LNCaP clone FGC (cell line): ENCODE results near the gene CARM1.

Experiments
- DNase-seq: peaks from one replicate; pipeline ENCODE4 v3.0.0-alpha.2; 2011; ENCODE audit warnings: low read depth
- H3K4me3 ChIP-seq: 2 replicates; pipeline ENCODE4 v1.5.1; 2011; ENCODE audit warnings: mild to moderate bottlenecking, low read depth, low read length, control low read depth
- TF ChIP-seq, protein P1 (sequence below): IDR thresholded peaks from 2 replicates; pipeline ENCODE4 v1.5.1; 2012; ENCODE audit warnings: mild to moderate bottlenecking; ENCODE audit not compliant: control insufficient read depth, insufficient read depth; ENCODE audit errors: extremely low read depth

CARM1 gene

DNA sequence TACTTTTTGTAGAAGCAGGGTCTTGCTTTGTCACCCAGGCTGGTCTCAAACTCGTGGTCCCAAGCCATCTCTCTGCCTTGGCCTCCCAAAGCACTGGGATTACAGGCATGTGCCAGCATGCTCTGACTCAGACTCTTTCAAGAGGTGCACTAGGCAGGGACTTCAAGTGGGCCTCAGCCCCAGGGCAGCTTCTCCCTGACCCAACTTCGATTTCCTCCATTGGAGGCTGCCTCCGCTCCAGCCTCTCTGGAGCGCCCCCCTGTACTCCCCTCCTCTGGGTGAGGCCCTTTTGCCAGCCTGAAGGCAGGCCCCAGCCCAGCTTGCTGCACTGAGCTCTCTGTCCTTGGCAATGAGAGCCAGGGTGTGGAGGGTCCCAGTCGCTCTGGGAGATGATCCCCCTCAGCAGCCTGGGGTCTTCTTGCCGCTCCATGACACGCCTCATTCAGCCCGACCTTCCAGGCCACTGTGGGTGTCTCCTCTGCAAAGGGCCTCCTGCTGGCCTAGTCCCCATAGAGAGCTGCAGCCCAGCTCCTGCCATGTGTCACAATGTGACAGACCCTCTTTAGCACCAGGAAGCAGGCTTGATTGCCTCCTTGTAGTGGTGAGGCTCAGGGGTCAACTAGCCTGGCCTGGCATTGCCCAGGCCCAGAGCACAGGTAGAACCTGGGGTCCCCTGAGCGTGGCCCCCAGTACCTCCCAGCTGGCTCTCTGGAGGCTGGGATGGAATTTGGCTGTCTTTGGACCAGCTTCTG, 16.4 kb downstream of the CARM1 start:
- H3K4me3 ChIP-seq: no peak overlapping the region
- DNase-seq: no peak
- TF ChIP-seq, protein P1, sequence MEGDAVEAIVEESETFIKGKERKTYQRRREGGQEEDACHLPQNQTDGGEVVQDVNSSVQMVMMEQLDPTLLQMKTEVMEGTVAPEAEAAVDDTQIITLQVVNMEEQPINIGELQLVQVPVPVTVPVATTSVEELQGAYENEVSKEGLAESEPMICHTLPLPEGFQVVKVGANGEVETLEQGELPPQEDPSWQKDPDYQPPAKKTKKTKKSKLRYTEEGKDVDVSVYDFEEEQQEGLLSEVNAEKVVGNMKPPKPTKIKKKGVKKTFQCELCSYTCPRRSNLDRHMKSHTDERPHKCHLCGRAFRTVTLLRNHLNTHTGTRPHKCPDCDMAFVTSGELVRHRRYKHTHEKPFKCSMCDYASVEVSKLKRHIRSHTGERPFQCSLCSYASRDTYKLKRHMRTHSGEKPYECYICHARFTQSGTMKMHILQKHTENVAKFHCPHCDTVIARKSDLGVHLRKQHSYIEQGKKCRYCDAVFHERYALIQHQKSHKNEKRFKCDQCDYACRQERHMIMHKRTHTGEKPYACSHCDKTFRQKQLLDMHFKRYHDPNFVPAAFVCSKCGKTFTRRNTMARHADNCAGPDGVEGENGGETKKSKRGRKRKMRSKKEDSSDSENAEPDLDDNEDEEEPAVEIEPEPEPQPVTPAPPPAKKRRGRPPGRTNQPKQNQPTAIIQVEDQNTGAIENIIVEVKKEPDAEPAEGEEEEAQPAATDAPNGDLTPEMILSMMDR: no peak

DNA sequence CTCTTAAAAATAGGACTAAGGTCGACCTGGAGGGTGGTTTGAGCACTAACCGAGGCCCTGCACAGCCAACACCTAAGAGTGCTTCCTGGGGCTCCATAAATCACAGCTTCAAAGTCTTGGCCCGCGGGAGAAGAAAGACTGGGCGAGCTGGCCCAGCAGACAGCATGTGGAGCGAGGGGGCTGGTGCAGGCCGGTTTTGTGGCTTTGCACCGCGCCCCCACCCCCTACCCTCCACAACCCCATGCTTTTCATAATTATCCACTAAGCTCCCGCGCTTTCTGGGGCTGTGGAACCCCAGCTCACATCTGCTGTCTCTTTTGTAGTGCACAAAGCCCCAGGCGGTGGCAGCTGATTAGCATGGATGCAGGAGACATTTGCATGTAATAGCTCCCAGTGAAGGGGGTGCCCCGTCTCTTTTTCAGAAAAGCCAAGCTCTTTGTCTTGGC, 17.1 kb downstream of the CARM1 start:
- DNase-seq: no peak

DNA sequence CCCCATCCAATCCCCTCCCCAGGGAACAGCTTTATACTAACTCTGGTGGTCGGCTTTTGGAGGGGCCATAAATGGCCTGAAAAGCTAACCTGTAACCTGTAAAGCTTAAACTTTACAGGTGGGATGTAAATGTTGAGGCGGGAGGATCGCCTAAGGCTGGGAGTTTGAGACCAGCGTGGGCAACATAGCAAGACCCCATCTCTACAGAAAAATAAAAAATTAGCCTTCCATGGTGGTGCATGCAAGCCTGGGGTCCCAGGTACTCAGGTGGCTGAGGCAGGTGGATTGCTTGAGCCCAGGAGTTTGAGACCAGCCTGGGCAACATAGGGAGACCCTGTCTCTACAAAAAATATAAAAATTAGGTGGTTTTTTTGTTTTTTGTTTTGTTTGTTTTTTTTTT, 18.5 kb downstream of the CARM1 start:
- TF ChIP-seq, protein P1: no peak
- H3K4me3 ChIP-seq: no peak overlapping the region
- DNase-seq: no peak

More for the DNA sequence above, 17.1 kb downstream of the CARM1 start:
- no peak overlapping the region for H3K4me3 ChIP-seq
- TF ChIP-seq, protein P1: no peak

DNA sequence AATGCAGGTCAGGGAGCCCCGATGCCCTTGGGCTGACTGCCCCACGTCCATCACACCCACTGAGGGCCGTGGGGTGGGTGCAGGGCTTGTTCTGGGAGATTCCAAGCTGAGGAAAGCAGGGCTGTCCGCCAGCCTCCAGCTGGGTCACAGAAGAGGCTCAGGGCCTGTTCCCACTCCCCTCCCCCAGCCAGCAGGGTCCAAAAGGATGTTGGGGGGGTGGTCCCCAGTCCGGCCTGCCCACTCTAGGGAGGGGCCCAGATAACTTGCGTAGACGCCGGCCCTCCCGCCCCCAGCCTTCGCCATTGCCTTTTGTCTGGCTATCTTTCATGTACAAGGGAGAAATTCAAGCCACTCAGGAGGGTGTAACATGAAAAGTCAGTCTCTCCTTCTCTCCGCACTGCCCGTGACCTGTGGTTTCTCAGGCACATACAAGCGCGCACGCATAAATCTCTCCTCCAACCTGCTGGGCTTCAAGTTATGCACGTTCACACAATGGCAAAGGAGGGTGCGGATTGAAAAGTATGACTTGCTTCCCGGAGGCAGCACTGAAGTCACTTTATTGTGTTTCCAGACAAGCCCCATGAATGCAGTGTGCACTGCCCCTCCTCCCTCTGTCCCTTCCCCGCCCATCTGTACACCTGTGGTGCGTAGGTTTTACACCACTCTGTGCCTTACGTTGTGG, 20.2 kb downstream of the CARM1 start:
- no peak for DNase-seq
- no peak overlapping the region for H3K4me3 ChIP-seq
- TF ChIP-seq, protein P1: no peak

DNA sequence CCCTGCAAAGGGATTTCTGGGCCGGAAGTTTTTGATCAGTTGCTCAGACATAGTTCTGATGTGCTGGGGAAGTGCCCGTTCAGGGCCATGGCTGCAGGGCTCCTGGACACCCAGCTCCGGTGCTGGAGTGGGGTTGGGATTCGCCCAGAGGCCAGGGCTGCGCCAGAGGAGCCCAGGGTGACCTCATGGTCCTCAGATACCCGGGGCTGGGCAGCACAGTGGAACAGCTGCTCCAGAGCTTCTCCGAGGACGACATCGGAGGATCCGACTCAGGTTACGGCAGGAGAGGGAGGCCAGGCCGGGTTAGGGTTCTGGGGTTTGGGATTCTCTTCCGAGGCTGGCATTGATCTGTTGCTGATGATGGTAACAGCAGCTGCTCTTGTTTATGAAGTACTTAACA, 20.9 kb downstream of the CARM1 start:
- TF ChIP-seq, protein P1: no peak
- DNase-seq: no peak
- no peak overlapping the region for H3K4me3 ChIP-seq

DNA sequence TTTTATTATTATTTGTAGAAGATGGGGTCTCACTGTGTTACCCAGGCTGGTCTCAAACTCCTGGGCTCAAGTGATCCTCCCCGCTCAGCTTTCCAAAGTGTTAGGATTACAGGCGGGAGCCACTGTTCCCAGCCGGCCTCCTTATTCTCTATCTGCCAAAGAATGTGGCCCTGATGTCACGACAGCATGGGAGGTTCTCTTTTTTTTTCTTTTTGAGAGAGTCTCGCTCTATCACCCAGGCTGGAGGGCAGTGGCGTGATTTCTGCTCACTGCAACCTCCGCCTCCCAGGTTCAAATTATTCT, 23.5 kb downstream of the CARM1 start:
- no peak overlapping the region for H3K4me3 ChIP-seq
- DNase-seq: no peak
- TF ChIP-seq, protein P1: no peak

DNA sequence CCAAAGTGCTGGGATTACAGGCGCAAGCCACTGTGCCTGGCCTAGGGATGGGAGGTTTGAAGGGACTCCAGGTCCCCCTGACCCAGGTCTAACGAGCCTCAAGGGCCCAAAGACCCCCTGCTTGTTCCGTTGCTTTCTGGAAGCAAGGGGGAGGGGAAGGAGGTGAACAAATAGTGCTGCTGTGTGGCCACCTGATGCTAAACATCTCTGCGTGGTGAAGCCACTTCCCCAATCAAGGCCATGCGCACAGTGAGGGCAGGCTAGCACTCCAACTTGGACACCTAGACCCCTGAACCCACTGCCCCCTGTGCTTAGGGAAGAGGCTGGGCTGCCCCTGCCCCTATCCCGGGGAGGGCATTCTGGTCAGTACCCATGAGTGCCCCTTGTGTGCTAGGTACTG, 24.0 kb downstream of the CARM1 start:
- TF ChIP-seq, protein P1: no peak
- DNase-seq: no peak
- H3K4me3 ChIP-seq: no peak overlapping the region
